ENCODE data around the gene CTDP1. TPM values are rescaled to one million over a fixed set of nuclear protein-coding genes. Genes with fewer than 3 reads are reported as not detected.
"Not testable (repeated sequence)": the region's sequence is repeated elsewhere in the genome, so short reads cannot be mapped to it uniquely, and the experiment has no call there.

Gene CTDP1
- total and polyA plus RNA-seq, 4 donors, result 2.7 to 13.9 (median 10.5) TPM

DNA sequence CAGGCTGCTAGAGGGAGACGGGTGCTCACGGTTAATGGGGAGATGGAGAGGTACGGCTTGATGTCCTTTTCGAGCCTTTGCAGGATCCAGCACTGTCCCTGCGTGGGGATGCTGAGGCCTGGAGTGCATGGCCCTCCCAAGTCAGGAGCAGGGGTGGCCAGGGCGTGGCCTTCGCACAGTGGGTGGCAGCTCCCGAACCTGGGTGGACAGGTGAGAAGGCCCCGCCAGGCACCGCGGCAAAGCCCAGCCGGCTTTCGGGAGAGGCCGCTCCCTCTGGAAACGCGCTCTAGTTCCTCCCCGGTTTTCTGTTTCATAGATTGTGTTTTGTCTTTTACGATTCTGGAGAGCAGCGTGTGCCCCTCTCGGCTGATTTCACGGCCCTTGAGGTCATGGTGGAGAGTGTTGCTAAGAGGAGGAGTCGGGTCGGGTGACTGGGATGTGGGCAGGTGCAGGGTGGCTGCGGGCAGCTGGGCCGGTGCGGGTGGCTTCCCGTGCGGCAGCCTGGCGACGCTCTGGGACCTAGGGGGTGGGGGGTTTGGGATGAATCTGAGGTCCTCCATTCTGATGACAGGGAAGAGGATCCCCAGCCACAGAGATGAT is 39.4 kb downstream of the CTDP1 start:
- Histone ChIP-seq H3K4me3 (ENCODE audit: low read depth in 1 of 3, low read length in 3 of 3) (no peak overlapping the region), H3K36me3 (ENCODE audit: control insufficient read depth in 4 of 4, insufficient read depth in 3 of 4, low read depth in 1 of 4, low read length in 3 of 4) (peaks cover 23 to 84% (median 35%) of the 10 kb centered on the region in 4 donors), H3K27ac (ENCODE audit: low read depth in 1 of 2, low read length in 2 of 2) (no peak overlapping the region), H3K27me3 (ENCODE audit: control insufficient read depth in 4 of 4, insufficient read depth in 4 of 4, low read length in 3 of 4) (no peaks in the 10 kb centered on the region), H3K9me3 (ENCODE audit: control insufficient read depth in 4 of 4, low read length in 3 of 4) (no peaks in the 10 kb centered on the region), H3K9ac (ENCODE audit: low read depth in 1 of 2, low read length in 2 of 2) (no peak overlapping the region), H3K4me1 (ENCODE audit: control insufficient read depth in 4 of 4, insufficient read depth in 4 of 4, low read length in 3 of 4) (no peaks in the 10 kb centered on the region)
- WGBS, result 98% methylated on average over 30 of the region's 30 CpGs
- no peak for DNase-seq (ENCODE audit: low spot score)
- TF ChIP-seq TAF1 (conservative IDR thresholded peaks at IDR 0.05) (no peak), RAD21 (IDR thresholded peaks at IDR 0.05) (no peak), JUND (IDR thresholded peaks at IDR 0.05) (no peak), FOXA2 (IDR thresholded peaks at IDR 0.05) (no peak), HNF4G (IDR thresholded peaks at IDR 0.05) (no peak), RXRA (IDR thresholded peaks at IDR 0.05) (no peak), GABPA (IDR thresholded peaks at IDR 0.05 in 1 of 2, conservative IDR thresholded peaks at IDR 0.05 in 1 of 2) (no peak), YY1 (IDR thresholded peaks at IDR 0.05) (no peak)
- TF ChIP-seq, protein P1, sequence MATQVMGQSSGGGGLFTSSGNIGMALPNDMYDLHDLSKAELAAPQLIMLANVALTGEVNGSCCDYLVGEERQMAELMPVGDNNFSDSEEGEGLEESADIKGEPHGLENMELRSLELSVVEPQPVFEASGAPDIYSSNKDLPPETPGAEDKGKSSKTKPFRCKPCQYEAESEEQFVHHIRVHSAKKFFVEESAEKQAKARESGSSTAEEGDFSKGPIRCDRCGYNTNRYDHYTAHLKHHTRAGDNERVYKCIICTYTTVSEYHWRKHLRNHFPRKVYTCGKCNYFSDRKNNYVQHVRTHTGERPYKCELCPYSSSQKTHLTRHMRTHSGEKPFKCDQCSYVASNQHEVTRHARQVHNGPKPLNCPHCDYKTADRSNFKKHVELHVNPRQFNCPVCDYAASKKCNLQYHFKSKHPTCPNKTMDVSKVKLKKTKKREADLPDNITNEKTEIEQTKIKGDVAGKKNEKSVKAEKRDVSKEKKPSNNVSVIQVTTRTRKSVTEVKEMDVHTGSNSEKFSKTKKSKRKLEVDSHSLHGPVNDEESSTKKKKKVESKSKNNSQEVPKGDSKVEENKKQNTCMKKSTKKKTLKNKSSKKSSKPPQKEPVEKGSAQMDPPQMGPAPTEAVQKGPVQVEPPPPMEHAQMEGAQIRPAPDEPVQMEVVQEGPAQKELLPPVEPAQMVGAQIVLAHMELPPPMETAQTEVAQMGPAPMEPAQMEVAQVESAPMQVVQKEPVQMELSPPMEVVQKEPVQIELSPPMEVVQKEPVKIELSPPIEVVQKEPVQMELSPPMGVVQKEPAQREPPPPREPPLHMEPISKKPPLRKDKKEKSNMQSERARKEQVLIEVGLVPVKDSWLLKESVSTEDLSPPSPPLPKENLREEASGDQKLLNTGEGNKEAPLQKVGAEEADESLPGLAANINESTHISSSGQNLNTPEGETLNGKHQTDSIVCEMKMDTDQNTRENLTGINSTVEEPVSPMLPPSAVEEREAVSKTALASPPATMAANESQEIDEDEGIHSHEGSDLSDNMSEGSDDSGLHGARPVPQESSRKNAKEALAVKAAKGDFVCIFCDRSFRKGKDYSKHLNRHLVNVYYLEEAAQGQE (IDR thresholded peaks at IDR 0.05), result no peak
- TF ChIP-seq, protein P2, sequence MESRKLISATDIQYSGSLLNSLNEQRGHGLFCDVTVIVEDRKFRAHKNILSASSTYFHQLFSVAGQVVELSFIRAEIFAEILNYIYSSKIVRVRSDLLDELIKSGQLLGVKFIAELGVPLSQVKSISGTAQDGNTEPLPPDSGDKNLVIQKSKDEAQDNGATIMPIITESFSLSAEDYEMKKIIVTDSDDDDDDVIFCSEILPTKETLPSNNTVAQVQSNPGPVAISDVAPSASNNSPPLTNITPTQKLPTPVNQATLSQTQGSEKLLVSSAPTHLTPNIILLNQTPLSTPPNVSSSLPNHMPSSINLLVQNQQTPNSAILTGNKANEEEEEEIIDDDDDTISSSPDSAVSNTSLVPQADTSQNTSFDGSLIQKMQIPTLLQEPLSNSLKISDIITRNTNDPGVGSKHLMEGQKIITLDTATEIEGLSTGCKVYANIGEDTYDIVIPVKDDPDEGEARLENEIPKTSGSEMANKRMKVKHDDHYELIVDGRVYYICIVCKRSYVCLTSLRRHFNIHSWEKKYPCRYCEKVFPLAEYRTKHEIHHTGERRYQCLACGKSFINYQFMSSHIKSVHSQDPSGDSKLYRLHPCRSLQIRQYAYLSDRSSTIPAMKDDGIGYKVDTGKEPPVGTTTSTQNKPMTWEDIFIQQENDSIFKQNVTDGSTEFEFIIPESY (IDR thresholded peaks at IDR 0.05), result no peak
- TF ChIP-seq, protein P3, sequence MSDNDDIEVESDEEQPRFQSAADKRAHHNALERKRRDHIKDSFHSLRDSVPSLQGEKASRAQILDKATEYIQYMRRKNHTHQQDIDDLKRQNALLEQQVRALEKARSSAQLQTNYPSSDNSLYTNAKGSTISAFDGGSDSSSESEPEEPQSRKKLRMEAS (IDR thresholded peaks at IDR 0.05), result no peak
- TF ChIP-seq, protein P4, sequence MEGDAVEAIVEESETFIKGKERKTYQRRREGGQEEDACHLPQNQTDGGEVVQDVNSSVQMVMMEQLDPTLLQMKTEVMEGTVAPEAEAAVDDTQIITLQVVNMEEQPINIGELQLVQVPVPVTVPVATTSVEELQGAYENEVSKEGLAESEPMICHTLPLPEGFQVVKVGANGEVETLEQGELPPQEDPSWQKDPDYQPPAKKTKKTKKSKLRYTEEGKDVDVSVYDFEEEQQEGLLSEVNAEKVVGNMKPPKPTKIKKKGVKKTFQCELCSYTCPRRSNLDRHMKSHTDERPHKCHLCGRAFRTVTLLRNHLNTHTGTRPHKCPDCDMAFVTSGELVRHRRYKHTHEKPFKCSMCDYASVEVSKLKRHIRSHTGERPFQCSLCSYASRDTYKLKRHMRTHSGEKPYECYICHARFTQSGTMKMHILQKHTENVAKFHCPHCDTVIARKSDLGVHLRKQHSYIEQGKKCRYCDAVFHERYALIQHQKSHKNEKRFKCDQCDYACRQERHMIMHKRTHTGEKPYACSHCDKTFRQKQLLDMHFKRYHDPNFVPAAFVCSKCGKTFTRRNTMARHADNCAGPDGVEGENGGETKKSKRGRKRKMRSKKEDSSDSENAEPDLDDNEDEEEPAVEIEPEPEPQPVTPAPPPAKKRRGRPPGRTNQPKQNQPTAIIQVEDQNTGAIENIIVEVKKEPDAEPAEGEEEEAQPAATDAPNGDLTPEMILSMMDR (IDR thresholded peaks at IDR 0.05; ENCODE audit: low read depth, low read length, missing input control), result no peak

DNA sequence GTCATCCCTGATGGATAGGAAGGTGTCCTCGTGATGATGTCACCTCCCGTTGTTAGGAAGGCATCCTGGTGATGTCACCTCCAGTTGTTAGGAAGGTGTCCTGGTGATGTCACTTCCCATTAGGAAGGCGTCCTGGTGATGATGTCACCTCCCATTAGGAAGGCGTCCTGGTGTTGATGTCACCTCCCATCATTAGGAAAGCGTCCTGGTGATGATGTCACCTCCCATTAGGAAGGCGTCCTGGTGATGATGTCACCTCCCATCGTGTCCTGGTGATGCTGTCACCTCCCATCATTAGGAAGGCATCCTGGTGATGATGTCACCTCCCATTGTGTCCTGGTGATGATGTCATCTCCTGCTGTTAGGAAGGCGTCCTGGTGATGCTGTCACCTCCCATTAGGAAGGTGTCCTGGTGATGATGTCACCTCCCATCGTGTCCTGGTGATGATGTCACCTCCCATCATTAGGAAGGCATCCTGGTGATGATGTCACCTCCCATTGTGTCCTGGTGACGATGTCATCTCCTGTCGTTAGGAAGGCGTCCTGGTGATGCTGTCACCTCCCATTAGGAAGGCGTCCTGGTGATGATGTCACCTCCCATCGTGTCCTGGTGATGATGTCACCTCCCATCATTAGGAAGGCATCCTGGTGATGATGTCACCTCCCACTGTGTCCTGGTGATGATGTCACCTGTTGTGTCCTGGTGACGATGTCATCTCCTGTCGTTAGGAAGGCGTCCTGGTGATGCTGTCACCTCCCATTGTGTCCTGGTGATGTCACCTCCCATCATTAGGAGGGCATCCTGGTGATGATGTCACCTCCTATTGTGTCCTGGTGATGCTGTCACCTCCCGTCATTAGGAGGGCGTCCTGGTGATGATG is 40.1 kb downstream of the CTDP1 start:
- H3K4me3 ChIP-seq (ENCODE audit: low read depth in 1 of 3, low read length in 3 of 3); H3K4me1 ChIP-seq (ENCODE audit: control insufficient read depth in 4 of 4, insufficient read depth in 4 of 4, low read length in 3 of 4); H3K27ac ChIP-seq (ENCODE audit: low read depth in 1 of 2, low read length in 2 of 2); H3K9ac ChIP-seq (ENCODE audit: low read depth in 1 of 2, low read length in 2 of 2); H3K9me3 ChIP-seq (ENCODE audit: control insufficient read depth in 4 of 4, low read length in 3 of 4); H3K27me3 ChIP-seq (ENCODE audit: control insufficient read depth in 4 of 4, insufficient read depth in 4 of 4, low read length in 3 of 4); DNase-seq (ENCODE audit: low spot score): not testable (repeated sequence)
- WGBS, result 97% methylated on average over 19 of the region's 19 CpGs
- H3K36me3 ChIP-seq (ENCODE audit: control insufficient read depth in 4 of 4, insufficient read depth in 3 of 4, low read depth in 1 of 4, low read length in 3 of 4), result peaks cover 21 to 83% (median 39%) of the 10 kb centered on the region in 4 donors

Data from liver (tissue), 9 donors.